Transverse colon (tissue), 4 donors: Measurements from ENCODE around the gene KAZALD1.

Source experiments
- CTCF ChIP-seq, 5 experiments: fragments of 200-600 bp in 3 of 5; fragments of 450-650 bp in 2 of 5; sonication (generic) in 3 of 5; IDR thresholded peaks; 1 replicate in 2 of 5; 2 replicates in 3 of 5; pipeline ENCODE4 v1.5.1; 2016 to 2017; ENCODE audit warnings: antibody characterized with exemption in 5 of 5, inconsistent platforms in 3 of 5, mild to moderate bottlenecking in 2 of 5, moderate library complexity in 1 of 5
- EP300 ChIP-seq: sonication (generic); formaldehyde crosslinking; IDR thresholded peaks from one replicate; pipeline ENCODE4 v1.6.1; 2017; ENCODE audit warnings: antibody characterized with exemption, low read depth
- POLR2A ChIP-seq: fragments of 450-650 bp; IDR thresholded peaks from one replicate; pipeline ENCODE4 v1.6.1; 2016; ENCODE audit warnings: antibody characterized with exemption, mild to moderate bottlenecking, moderate library complexity
- POLR2AphosphoS5 ChIP-seq, 3 donors: sonication (generic); formaldehyde crosslinking; IDR thresholded peaks; one replicate each; pipeline ENCODE4 v1.6.1; 2016; ENCODE audit warnings: antibody characterized with exemption in 3 of 3

GRCh38 chr10:101099901-101100300 lies 38.1 kb downstream of the KAZALD1 start:
- TF ChIP-seq POLR2AphosphoS5 (IDR thresholded peaks at IDR 0.05): no peak
- TF ChIP-seq CTCF (IDR thresholded peaks at IDR 0.05): no peak
- TF ChIP-seq POLR2A: no peak
- no peak for TF ChIP-seq EP300
